Right lobe of liver (tissue), 6 donors: ENCODE results near the gene PANK1. TPM values are rescaled to one million over a fixed set of nuclear protein-coding genes. Genes with fewer than 3 reads are reported as not detected.
A peak's percentile ranks its signal among the peaks of the same experiment; 100 is the strongest.

Source experiments
- ATAC-seq, 4 donors: fragments of 200-7000 bp; cut with Tn5 transposase; one replicate each; pipeline ENCODE4 v1.9.1; 2020; ENCODE audit warnings: mild to moderate bottlenecking in 4 of 4, moderate library complexity in 4 of 4
- DNase-seq, 3 donors: peaks; one replicate each; pipeline ENCODE4 v3.0.0-alpha.2; 2020
- H3K27ac ChIP-seq, 3 donors: fragments of 200-600 bp; one replicate each; pipeline ENCODE4 v1.8.0; 2022
- H3K27me3 ChIP-seq, 2 donors: fragments of 200-600 bp; one replicate each; pipeline ENCODE4 v1.8.0; 2022
- H3K36me3 ChIP-seq, 4 donors: fragments of 200-600 bp; sonication (generic) in 1 of 4; one replicate each; pipeline versions ENCODE4 v1.5.1 to v1.8.0; 2017 to 2022; ENCODE audit warnings: control low read depth in 1 of 4
- H3K4me1 ChIP-seq, 4 donors: fragments of 200-600 bp; sonication (generic) in 1 of 4; one replicate each; pipeline versions ENCODE4 v1.5.1 to v1.8.0; 2017 to 2022; ENCODE audit warnings: control low read depth in 1 of 4
- H3K4me3 ChIP-seq, 3 donors: fragments of 200-600 bp; one replicate each; pipeline ENCODE4 v1.8.0; 2022
- H3K9me3 ChIP-seq, 4 donors: fragments of 200-600 bp; sonication (generic) in 1 of 4; one replicate each; pipeline versions ENCODE4 v1.5.1 to v1.8.0; 2017 to 2022; ENCODE audit warnings: control low read depth in 1 of 4
- POLR2A ChIP-seq: fragments of 450-650 bp; IDR thresholded peaks from one replicate; pipeline ENCODE4 v1.6.1; 2017; ENCODE audit warnings: antibody characterized with exemption, mild to moderate bottlenecking
- WGBS: methylation state at CpG from one replicate; pipeline ENCODE4 v1.1.6; 2018; ENCODE audit warnings: low coverage, low lambda C conversion rate; ENCODE audit not compliant: insufficient coverage; ENCODE audit errors: missing lambda C conversion rate; 5-methylcytosine and 5-hydroxymethylcytosine counted together
- intact Hi-C, 2 donors: fragments of 100-400 bp; cut with DNase I; formaldehyde crosslinking; loops; one replicate each; pipeline versions ENCODE4 v1.11.2 to v1.14.1; 2022
- total RNA-seq, 6 experiments: library from RNA; depleted of rRNA in 2 of 6; stranded (reverse); fragments of >200 nt in 2 of 6; fragmentation: NEBNext Ultra II Directional in 3 of 6; extraction: Animal tissue kit (Norgen Biotek cat#: 25700) in 3 of 6; gene quantifications; one replicate each; pipeline versions ENCODE4 v1.1.0 to v1.2.4, GENCODE V29; 2016 to 2023
- TF ChIP-seq, protein P1 (sequence below), 4 donors: fragments of 200-600 bp in 3 of 4; fragments of 450-650 bp in 1 of 4; IDR thresholded peaks; one replicate each; pipeline versions ENCODE4 v1.5.1 to v1.8.0; 2016 to 2022; ENCODE audit warnings: antibody characterized with exemption in 4 of 4, mild to moderate bottlenecking in 2 of 4
- donor health status: DM: no; HTN: yes; CAD: no.
- donor health status: DM: no; HTN: no; CAD: no.
- donor health status: DM: no; HTN: no; CAD: no.
- donor health status: DM: no; HTN: yes; CAD: no.
- donor health status: DM: no; HTN: yes; CAD: no.

The PANK1 gene
- total RNA-seq, 6 experiments from 2014 or later, result 13.3 to 71.0 (median 48.6) TPM

DNA sequence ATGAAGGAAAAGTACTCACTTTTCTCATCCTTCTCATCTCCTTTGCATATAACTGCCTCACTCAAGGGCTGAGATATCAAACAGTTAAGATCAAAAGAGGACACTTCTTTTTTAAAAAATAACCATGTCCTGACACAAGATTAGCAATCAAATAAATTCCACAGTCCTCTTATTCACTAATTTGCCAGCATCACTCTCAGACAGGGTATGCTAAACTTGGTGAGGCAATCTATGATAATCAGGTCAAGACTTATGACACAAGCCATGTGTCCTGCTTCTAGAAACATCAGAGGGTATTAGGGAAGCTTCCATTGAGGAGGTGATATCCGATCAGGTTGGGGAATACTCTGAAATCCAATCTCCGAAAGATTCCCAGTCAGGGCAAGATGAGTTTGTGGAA lies 10.4 kb downstream of the PANK1 start:
- 96% methylated on average over 2 of the region's 2 CpGs for WGBS
- Histone ChIP-seq H3K27me3 (no peaks in the 10 kb centered on the region), H3K4me1 (peaks cover 0 to 61% (median 27%) of the 10 kb centered on the region in 4 donors), H3K9me3 (no peaks in the 10 kb centered on the region), H3K27ac (peak overlapping the region in 2 of 3 donors; percentile 91 to 97), H3K36me3 (no peaks in the 10 kb centered on the region), H3K4me3 (no peak overlapping the region)
- DNase-seq (no peak), ATAC-seq (no peak)
- intact Hi-C loops, result no loop called here
- no peak for TF ChIP-seq POLR2A

DNA sequence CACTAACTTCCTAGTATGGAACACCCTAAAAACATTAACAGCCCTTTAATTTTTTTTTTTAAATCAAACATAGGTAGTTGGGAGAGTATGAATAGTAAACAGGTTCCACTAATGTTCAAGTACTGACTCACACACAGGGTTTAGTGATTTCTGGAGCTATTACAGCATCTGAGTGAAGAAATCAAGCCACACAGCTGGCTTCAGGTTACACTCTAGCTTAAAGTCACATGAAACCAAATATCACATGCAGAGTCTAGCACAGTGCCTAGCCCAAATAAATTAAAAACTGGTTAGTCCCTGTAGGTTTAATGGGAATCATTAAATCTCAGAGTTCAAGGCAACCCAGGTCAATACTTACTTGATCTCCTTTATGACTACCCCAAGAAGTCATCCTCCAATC lies 11.6 kb downstream of the PANK1 start:
- no peak for DNase-seq
- Histone ChIP-seq H3K9me3 (no peaks in the 10 kb centered on the region), H3K27ac (peak overlapping the region; percentile 84 to 97 (median 91)), H3K4me3 (peak overlapping the region in 2 of 3 donors; percentile 17 to 22), H3K36me3 (no peaks in the 10 kb centered on the region), H3K4me1 (peaks cover 0 to 72% (median 26%) of the 10 kb centered on the region in 4 donors), H3K27me3 (no peaks in the 10 kb centered on the region)
- ATAC-seq, result peak; percentile 74 to 89 (median 86)
- intact Hi-C loops, result no loop called here
- TF ChIP-seq, protein P1, sequence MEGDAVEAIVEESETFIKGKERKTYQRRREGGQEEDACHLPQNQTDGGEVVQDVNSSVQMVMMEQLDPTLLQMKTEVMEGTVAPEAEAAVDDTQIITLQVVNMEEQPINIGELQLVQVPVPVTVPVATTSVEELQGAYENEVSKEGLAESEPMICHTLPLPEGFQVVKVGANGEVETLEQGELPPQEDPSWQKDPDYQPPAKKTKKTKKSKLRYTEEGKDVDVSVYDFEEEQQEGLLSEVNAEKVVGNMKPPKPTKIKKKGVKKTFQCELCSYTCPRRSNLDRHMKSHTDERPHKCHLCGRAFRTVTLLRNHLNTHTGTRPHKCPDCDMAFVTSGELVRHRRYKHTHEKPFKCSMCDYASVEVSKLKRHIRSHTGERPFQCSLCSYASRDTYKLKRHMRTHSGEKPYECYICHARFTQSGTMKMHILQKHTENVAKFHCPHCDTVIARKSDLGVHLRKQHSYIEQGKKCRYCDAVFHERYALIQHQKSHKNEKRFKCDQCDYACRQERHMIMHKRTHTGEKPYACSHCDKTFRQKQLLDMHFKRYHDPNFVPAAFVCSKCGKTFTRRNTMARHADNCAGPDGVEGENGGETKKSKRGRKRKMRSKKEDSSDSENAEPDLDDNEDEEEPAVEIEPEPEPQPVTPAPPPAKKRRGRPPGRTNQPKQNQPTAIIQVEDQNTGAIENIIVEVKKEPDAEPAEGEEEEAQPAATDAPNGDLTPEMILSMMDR (IDR thresholded peaks at IDR 0.05), result no peak
- peak; percentile 24 for TF ChIP-seq POLR2A

DNA sequence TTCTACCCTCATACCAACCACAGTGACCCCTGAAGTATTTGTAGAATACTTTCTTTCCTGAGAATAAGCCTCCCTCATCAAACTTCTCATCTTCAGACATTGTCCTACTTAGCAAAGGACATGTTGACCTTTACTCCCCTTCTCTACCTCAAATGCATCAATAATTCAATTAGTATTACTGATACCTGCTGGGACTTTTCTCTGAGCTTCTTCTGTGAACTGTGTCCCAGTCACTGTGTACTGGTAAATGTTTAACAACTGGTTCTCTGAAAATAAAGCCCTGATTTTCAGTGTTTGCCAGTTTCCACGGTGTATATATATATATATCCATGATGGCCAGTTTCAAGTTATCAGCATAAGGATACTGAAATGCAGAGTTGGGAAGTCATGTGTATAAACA lies 12.2 kb downstream of the PANK1 start:
- H3K9me3 ChIP-seq, result no peaks in the 10 kb centered on the region
- no peaks in the 10 kb centered on the region for H3K27me3 ChIP-seq
- peak; percentile 68 to 86 (median 79) for ATAC-seq
- H3K4me1 ChIP-seq, result peaks cover 0 to 73% (median 26%) of the 10 kb centered on the region in 4 donors
- H3K27ac ChIP-seq, result peak overlapping the region; percentile 84 to 97 (median 91)
- 28% methylated on average over 1 of the region's 1 CpG for WGBS
- no peak for TF ChIP-seq POLR2A
- TF ChIP-seq, protein P1 (IDR thresholded peaks at IDR 0.05), result no peak
- intact Hi-C loops, result no loop called here
- H3K4me3 ChIP-seq, result peak overlapping the region in 2 of 3 donors; percentile 17 to 22
- no peaks in the 10 kb centered on the region for H3K36me3 ChIP-seq
- no peak for DNase-seq

DNA sequence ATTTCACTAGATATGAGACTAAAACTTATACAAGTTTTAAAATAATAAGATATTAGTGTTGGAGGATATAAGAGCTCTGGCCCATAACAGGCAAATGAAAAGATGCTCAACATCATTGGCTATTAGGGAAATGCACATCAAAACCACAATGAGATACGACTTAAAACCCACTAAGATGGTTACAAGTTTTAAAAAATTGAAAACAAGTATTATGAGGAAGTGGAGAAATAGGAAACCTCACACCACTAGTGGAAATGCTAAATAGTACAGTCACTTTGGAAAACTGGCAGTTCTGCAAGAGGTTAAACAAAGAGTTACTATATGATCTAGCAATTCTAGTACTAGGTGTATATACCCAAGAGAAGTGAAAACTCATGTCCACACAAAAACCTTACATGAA lies 17.2 kb downstream of the PANK1 start:
- no peak for ATAC-seq

DNA sequence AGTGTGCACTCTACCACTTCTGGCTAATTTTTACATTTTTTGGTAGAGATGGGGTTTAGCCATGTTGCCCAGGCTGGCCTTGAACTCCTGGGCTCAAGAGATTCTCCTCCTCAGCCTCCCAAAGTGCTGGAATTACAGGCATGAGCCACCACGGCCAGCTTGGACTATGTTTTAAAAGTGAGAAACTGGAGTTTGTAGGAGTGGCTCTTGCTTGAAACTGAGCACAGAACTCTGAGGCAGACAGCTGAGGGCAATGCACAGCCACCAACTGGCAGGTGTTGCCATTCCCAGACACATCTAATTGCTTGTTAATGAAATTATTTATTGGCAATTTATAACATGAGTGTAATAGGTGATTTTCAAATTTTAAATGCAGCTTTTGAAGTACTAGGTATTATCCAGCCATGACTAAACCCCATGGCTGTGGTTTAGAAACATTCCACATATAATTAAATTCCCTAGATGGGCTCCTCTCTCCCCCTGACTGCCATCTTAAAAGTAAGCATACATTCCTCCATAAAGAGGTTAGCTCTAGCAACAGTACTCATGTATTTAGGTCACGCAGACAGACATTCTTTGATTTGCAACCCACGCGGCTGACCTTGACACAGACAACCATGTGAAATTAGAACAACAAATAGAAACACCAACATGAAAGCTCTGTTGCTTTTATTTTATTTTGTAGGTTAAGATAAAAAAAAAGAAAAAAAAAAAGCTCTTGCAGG lies 19.8 kb downstream of the PANK1 start:
- TF ChIP-seq, protein P1 (IDR thresholded peaks at IDR 0.05), result no peak
- no peak for TF ChIP-seq POLR2A
- intact Hi-C loops, result no loop called here
- H3K36me3 ChIP-seq, result no peaks in the 10 kb centered on the region
- ATAC-seq (peak; percentile 52 to 80 (median 67)), DNase-seq (no peak)
- H3K27ac ChIP-seq, result no peak overlapping the region
- H3K4me3 ChIP-seq, result no peak overlapping the region
- no peaks in the 10 kb centered on the region for H3K27me3 ChIP-seq
- H3K4me1 ChIP-seq, result peaks cover 0 to 30% (median 14%) of the 10 kb centered on the region in 4 donors
- WGBS, result 9% methylated on average over 4 of the region's 4 CpGs
- H3K9me3 ChIP-seq, result no peaks in the 10 kb centered on the region

More for the DNA sequence above, 17.2 kb downstream of the PANK1 start:
- no peak for DNase-seq
- no peak for TF ChIP-seq POLR2A
- TF ChIP-seq, protein P1 (IDR thresholded peaks at IDR 0.05), result no peak
- H3K4me1 ChIP-seq, result peaks cover 0 to 56% (median 23%) of the 10 kb centered on the region in 4 donors
- no peaks in the 10 kb centered on the region for H3K36me3 ChIP-seq
- H3K27ac ChIP-seq, result no peak overlapping the region
- intact Hi-C loops, result no loop called here
- WGBS, result 54% methylated on average over 1 of the region's 1 CpG
- no peak overlapping the region for H3K4me3 ChIP-seq
- no peaks in the 10 kb centered on the region for H3K9me3 ChIP-seq
- no peaks in the 10 kb centered on the region for H3K27me3 ChIP-seq
